Thymus (tissue), 11 donors: Measurements from ENCODE around the gene VGLL4. TPM values are rescaled to one million over a fixed set of nuclear protein-coding genes. Genes with fewer than 3 reads are reported as not detected.

Source experiments
- DNase-seq, 9 donors: peaks; one replicate each; pipeline ENCODE4 v3.0.0-alpha.2; 2013; ENCODE audit warnings: low spot score in 9 of 9, low read depth in 6 of 9, missing footprints in 1 of 9
- H3K27ac ChIP-seq, 2 donors: one replicate each; pipeline ENCODE4 v1.5.1; 2013; ENCODE audit warnings: control low read depth in 1 of 2, low read depth in 1 of 2, low read length in 1 of 2, mild to moderate bottlenecking in 1 of 2, moderate library complexity in 1 of 2
- H3K27me3 ChIP-seq, 2 donors: one replicate each; pipeline ENCODE4 v1.5.1; 2013; ENCODE audit warnings: low read length in 1 of 2; ENCODE audit not compliant: control insufficient read depth in 2 of 2, insufficient read depth in 1 of 2
- H3K36me3 ChIP-seq, 2 donors: one replicate each; pipeline ENCODE4 v1.5.1; 2013; ENCODE audit warnings: low read length in 1 of 2, mild to moderate bottlenecking in 1 of 2, moderate library complexity in 1 of 2; ENCODE audit not compliant: control insufficient read depth in 2 of 2, insufficient read depth in 2 of 2
- H3K4me1 ChIP-seq, 2 donors: one replicate each; pipeline ENCODE4 v1.5.1; 2013; ENCODE audit warnings: low read length in 2 of 2; ENCODE audit not compliant: control insufficient read depth in 2 of 2, insufficient read depth in 2 of 2
- H3K4me3 ChIP-seq, 2 donors: one replicate each; pipeline ENCODE4 v1.5.1; 2013; ENCODE audit warnings: low read length in 2 of 2, control low read depth in 1 of 2, mild to moderate bottlenecking in 1 of 2
- H3K9me3 ChIP-seq, 2 donors: one replicate each; pipeline ENCODE4 v1.5.1; 2013; ENCODE audit warnings: low read length in 1 of 2, mild to moderate bottlenecking in 1 of 2; ENCODE audit not compliant: control insufficient read depth in 2 of 2, insufficient read depth in 1 of 2
- WGBS: extraction: QIAGEN DNeasy Blood & Tissue Kit; methylation state at CpG from one replicate; pipeline ENCODE4 v1.1.7; 2013; 5-methylcytosine and 5-hydroxymethylcytosine counted together
- polyA plus RNA-seq: library from polyadenylated mRNA; stranded (reverse); fragments of 200-250 nt; gene quantifications from one replicate; pipeline ENCODE4 v1.2.3, GENCODE V29; 2013
- total RNA-seq: library from RNA; stranded (reverse); fragments of 120-200 nt; gene quantifications from one replicate; pipeline ENCODE4 v1.2.4, GENCODE V29; 2013
- donor health status: healthy.

VGLL4 gene
- total and polyA plus RNA-seq, 2 donors, result 47.0 to 49.2 TPM

DNA sequence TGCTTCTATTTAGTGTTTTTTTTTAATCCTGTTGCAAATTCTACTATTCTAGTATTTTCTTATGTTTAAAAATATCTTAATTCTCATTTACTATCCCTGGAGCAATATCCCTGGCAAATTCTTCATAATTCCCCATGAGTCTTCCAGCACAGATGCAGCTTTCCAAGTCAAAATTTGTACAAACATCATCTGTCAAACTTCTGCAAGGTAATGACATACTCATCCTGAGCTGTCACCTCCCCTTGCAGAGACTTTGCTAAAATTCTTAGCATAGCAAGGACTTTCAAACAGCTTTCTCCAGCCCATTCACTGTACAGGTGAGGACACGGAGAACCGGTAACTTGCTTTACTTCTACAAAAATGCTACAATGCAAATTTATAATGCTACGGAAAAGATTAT, 28.6 kb upstream of the VGLL4 start:
- H3K4me1 ChIP-seq, result no peaks in the 10 kb centered on the region
- H3K36me3 ChIP-seq, result no peaks in the 10 kb centered on the region
- no peak for DNase-seq
- no peaks in the 10 kb centered on the region for H3K9me3 ChIP-seq
- no peaks in the 10 kb centered on the region for H3K27me3 ChIP-seq
- no peak overlapping the region for H3K27ac ChIP-seq
- no peak overlapping the region for H3K4me3 ChIP-seq
- 94% methylated on average over 3 of the region's 3 CpGs for WGBS

DNA sequence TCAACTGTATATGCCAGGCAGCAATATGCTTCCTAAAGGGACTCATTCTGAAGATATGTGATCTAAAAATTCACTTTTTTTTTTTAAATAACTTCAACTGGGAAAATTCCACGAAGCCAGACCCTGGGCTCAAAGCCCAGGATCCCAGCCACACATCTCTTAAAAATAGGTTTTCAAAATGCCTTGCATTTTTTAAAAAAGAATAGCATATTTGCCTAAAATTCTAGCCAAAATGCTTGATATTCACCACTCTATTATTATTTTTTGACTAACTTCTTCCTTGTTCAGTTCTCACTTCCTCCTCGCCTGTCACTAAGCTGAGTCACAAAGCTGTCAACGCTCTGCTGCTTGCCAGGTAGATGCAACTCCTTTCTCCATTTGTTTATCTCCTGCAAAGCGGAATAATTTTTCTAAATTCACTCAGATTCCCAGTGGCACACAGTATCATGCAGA, 28.0 kb upstream of the VGLL4 start:
- WGBS, result 62% methylated on average over 4 of the region's 4 CpGs
- no peak for DNase-seq
- no peak overlapping the region for H3K27ac ChIP-seq
- no peaks in the 10 kb centered on the region for H3K36me3 ChIP-seq
- no peaks in the 10 kb centered on the region for H3K4me1 ChIP-seq
- H3K9me3 ChIP-seq, result no peaks in the 10 kb centered on the region
- H3K4me3 ChIP-seq, result no peak overlapping the region
- H3K27me3 ChIP-seq, result no peaks in the 10 kb centered on the region

DNA sequence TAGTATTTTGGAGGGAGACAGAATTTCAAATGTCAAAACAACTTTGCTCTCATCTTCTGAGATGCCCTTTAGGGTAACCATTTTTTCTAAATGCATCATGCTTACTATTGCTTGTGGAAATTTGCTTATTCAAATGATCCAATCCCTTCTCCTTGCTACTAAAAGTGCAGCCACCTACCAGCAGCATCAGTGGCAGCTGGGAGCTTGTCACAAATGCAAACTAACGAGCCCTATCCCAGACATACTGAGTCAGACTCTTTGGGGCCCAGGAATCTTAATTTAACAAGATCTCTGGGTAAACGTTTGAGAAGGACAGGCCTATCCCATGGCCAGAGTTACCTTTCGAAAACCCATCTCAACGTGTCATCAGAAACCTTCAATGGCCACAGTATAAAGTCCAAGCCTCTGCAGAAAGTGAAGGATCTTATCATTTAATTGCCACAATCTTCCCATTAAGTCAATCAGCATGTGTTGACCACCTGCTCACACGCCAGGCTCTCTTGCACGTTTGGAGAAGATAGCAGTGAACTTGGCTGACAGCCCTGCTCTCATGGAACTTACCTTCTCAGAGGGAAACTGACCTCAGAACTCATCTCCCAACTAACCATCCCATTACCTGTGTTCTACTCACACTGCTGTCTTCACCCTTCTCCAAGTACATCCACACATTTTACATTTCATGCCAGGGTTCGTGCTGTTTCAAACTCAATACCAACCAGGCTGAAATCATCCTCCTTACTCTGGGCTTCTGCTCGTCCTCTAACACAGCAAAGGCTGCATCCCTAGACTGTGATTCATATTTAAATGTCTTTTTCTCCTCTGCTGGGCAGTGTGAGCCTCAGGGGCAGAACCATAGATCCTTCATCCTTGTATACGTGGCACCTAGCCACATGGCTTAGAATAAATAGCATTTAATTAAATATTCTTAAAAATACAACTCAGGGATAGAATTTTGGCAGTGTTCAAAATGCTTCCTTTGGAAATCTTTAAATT, 24.8 kb upstream of the VGLL4 start:
- Histone ChIP-seq H3K4me1 (no peaks in the 10 kb centered on the region), H3K9me3 (no peaks in the 10 kb centered on the region), H3K27me3 (no peaks in the 10 kb centered on the region), H3K4me3 (no peak overlapping the region), H3K27ac (no peak overlapping the region), H3K36me3 (no peaks in the 10 kb centered on the region)
- no peak for DNase-seq
- 96% methylated on average over 9 of the region's 9 CpGs for WGBS

DNA sequence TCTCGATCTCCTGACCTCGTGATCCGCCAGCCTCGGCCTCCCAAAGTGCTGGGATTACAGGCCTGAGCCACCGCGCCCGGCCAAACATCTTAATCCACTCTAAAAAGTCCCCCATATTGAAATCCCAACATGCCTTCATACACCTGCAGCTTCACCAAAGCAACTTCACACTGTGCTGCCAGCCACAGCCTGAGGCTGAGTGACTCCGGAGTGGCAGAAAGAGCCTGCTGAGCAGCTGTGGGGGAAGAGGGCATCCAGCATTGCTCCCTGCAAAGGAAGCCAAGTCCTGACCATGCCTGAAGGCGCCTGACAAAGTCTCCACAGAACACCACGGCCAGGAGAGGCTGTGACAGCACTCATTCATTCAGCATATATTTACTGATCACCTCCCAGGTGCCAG, 21.6 kb upstream of the VGLL4 start:
- Histone ChIP-seq H3K36me3 (no peaks in the 10 kb centered on the region), H3K27ac (no peak overlapping the region), H3K4me3 (no peak overlapping the region), H3K27me3 (no peaks in the 10 kb centered on the region), H3K4me1 (no peaks in the 10 kb centered on the region), H3K9me3 (no peaks in the 10 kb centered on the region)
- no peak for DNase-seq
- WGBS, result 99% methylated on average over 8 of the region's 10 CpGs

DNA sequence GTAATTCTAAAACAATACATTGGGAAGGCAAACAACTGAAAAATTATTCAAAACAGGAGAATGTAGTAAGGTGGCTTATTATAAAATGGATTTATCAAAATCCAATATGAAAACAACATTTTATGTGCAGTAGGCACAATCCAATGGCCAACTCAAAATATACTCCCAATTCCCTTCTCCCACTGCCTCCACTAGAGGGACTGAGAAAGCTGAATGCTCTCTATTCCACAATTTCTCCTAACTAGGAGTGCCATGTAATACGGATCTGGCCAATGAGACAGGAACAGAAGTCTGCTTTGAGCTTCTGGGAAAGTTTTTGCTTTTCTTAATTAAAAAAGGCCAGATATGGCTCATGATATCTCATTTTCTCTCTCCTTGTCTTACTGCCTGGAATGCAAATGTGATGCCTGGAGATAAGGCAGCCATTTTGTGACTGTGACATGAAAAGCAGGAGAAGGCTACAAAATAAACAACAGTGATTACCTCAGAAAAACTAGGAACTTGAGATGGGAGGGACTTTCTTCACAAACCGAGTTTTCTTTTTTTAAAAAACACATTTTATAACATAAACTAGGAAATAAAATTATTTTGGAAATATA, 18.8 kb upstream of the VGLL4 start:
- no peaks in the 10 kb centered on the region for H3K27me3 ChIP-seq
- H3K4me1 ChIP-seq, result no peaks in the 10 kb centered on the region
- no peaks in the 10 kb centered on the region for H3K9me3 ChIP-seq
- H3K4me3 ChIP-seq, result no peak overlapping the region
- H3K36me3 ChIP-seq, result no peaks in the 10 kb centered on the region
- no peak for DNase-seq
- 95% methylated on average over 2 of the region's 2 CpGs for WGBS
- no peak overlapping the region for H3K27ac ChIP-seq

DNA sequence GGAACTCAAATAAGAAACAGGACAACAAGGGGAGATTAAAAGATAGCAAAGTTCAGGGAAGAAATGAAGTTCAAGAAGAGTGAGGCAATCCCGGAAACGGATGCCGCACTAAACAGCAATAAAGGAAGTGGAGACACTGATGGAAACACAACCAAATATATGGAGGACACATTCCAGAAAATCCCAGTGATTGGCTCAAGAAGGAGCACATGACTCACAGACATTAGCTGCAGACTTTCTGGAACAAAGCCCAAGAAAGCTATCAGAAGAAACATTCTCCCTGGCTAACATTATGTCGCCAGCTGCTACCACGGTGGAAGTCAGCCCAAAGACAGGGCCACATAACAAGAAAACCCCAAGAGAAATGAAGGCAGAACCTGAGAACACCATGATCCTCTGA, 18.1 kb upstream of the VGLL4 start:
- 93% methylated on average over 5 of the region's 5 CpGs for WGBS
- no peaks in the 10 kb centered on the region for H3K27me3 ChIP-seq

DNA sequence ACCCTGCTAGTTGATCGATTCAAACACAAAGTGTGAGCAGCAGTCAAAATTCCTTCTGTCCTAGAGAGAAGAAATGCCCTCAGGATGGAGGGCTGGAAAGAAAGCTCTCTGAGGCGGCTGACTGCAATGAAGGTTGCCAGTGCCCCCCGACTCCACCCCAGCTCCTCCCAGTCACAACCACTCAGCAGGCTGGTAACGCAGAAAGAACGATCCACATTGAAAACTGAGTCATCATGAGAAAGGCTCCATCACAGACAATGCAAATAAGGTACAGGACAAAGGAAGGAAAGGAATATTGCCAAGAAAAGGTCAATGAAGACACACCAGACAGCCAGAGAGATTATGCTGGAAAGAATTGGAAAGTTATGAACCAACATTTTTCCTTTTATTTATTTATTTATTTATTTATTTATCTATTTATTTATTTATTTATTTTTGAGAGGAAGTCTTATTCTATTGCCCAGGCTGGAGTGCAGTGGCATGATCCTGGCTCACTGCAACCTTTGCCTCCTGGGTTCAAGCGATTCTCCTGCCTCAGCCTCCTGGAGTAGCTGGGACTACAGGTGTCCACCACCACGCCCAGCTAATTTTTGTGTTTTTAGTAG, 17.4 kb upstream of the VGLL4 start:
- H3K4me3 ChIP-seq, result no peak overlapping the region
- DNase-seq, result no peak
- WGBS, result 83% methylated on average over 7 of the region's 7 CpGs
- no peaks in the 10 kb centered on the region for H3K36me3 ChIP-seq
- H3K4me1 ChIP-seq, result peaks cover 0 to 4% of the 10 kb centered on the region in 2 donors
- no peaks in the 10 kb centered on the region for H3K27me3 ChIP-seq
- H3K9me3 ChIP-seq, result no peaks in the 10 kb centered on the region
- H3K27ac ChIP-seq, result no peak overlapping the region

More for the DNA sequence above, 18.1 kb upstream of the VGLL4 start:
- no peak overlapping the region for H3K27ac ChIP-seq
- no peaks in the 10 kb centered on the region for H3K9me3 ChIP-seq
- no peak overlapping the region for H3K4me3 ChIP-seq
- no peaks in the 10 kb centered on the region for H3K36me3 ChIP-seq
- no peak for DNase-seq
- no peaks in the 10 kb centered on the region for H3K4me1 ChIP-seq

DNA sequence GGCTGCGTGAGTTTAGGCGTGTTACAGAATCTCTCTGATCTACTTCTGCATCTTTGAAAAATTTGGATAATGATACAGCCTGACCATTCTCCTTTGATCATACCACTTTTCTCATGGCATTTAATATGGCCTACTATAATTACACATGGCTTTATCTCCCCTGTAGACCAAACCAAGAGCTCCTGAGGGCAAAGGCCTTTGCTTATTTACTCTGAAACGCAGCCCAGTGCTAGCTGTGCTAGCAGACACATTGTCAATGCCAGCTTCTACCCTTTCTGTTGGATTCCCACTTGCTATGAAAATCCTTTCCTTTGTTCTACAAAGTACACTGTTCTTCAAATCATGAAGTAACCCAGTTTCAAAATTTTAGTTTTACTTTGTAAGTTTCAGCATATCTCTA, 16.5 kb upstream of the VGLL4 start:
- Histone ChIP-seq H3K4me1 (peaks cover 5 to 13% of the 10 kb centered on the region in 2 donors), H3K27me3 (no peaks in the 10 kb centered on the region), H3K36me3 (no peaks in the 10 kb centered on the region), H3K9me3 (no peaks in the 10 kb centered on the region), H3K27ac (no peak overlapping the region), H3K4me3 (no peak overlapping the region)
- no peak for DNase-seq
- 65% methylated on average over 3 of the region's 3 CpGs for WGBS

DNA sequence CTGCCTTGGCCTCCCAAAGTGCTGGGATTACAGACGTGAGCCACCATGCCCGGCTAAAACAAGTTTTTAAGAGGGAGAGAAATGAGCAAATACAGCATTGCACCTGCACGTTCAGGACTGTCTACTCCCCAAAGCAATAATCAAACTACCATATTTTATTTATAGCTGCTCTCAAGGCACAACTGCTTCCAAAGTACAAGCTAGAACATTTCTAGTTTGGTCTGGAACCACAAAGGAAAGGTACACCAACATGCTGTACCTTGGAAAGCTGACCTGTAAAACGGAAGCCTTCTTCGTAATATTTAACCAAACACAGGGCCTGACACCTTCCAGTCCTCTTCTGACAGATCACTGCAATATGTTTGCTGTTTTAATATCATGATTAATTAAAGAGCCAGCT, 14.5 kb upstream of the VGLL4 start:
- Histone ChIP-seq H3K4me1 (peaks cover 10 to 17% of the 10 kb centered on the region in 2 donors), H3K27me3 (no peaks in the 10 kb centered on the region), H3K4me3 (no peak overlapping the region), H3K9me3 (no peaks in the 10 kb centered on the region), H3K27ac (no peak overlapping the region), H3K36me3 (no peaks in the 10 kb centered on the region)
- DNase-seq, result no peak
- WGBS, result 78% methylated on average over 5 of the region's 5 CpGs
